ENCODE results near the gene ATP2C2. TPM values are rescaled to one million over a fixed set of nuclear protein-coding genes. Genes with fewer than 3 reads are reported as not detected.

Gene ATP2C2
- total RNA-seq, 2 donors from 2014 or later = 0.10 to 0.19 TPM

DNA sequence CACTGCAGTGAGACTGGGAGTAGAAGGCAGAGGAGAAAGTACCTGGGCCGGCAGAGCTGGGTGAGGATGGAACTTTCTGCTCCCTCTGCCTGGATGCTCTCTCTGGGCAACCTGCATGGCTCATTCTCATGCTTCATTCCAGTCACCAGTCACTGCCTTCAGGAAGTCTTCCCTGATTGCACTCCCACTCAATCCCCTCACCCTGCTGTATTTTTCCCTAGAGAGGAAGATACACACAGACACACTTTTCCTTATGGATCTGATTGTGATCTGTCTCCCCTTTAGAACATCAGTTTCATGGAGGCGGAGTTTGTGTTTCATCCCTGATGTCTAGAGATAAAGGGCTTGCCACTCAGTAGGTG lies 91.2 kb downstream of the ATP2C2 start:
- intact Hi-C loops (cut with DNase I) = no loop called here
- no peak for DNase-seq (ENCODE audit: low spot score)

DNA sequence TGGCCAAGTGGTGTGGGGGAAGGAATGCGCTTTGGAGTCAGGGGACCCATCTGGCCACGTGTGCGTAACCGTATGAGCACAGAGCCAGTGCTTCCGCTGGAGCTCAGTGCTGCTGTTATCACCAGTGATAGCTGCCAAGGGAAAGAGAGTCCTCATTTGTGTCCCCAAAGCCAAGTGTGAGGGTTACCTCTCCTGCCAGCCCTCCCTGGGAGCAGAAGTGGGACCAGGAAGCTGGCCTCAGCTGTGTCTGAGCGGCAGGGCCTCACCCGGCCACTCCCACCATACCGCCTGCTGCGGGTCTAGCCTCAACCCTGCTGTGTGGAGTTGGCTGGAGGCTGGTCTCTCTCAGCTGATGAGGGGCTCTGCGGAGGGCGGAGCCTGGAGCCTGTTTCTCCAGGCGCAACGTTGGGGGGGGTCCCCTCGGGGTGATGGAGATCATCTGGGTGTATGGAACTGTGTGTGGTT lies 91.6 kb downstream of the ATP2C2 start:
- peak; percentile 70 for DNase-seq (ENCODE audit: low spot score)
- intact Hi-C loops (cut with DNase I) = no loop called here

DNA sequence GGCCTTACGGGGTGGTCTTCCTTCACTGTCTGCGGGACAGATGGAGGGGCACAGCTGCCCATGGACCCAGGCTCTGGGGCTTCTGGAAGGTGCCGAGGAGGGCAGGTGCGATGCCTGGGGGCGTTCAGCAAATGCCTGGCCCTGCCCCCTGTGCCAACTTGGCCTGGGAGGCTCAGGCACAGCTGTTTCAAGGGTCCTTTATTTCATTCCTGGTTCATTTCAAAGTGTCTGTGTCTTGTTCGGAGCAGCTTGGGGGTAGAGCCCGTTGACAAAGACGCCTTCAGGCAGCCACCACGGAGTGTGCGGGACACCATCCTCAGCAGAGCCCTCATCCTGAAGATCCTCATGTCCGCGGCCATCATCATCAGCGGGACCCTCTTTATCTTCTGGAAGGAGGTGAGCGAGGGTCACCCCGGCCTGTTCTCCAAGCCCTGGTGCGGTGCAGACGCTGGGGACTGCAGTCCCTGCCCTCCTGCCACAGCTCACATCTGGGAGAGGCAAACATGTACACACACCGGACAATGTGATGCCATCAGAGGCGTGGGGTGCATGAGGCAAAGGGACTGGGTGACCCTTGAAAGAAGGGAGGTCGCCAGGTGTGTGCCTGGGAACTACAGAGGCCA lies 92.2 kb downstream of the ATP2C2 start:
- DNase-seq (ENCODE audit: low spot score) = peak; percentile 51
- intact Hi-C loops (cut with DNase I) = no loop called here

DNA sequence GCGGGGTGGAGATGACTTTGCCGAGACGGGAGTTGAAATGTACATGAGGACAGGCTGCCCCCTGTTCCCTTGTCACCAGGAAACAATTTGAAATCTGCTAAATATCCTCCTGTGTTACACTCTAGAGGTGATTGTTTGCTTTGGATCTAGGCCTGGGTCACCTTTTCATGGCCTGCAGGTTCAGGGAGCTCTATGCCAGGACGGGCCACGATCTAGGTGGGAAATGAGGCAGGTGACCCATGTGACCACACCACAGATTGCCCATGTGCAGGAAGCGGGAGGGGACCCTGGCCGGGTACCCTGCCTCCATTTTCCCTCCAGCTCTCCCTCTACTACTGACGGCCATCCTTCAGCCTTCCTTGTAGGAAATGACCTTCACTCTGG lies 92.7 kb downstream of the ATP2C2 start:
- peak; percentile 63 for DNase-seq (ENCODE audit: low spot score)
- intact Hi-C loops (cut with DNase I) = no loop called here

DNA sequence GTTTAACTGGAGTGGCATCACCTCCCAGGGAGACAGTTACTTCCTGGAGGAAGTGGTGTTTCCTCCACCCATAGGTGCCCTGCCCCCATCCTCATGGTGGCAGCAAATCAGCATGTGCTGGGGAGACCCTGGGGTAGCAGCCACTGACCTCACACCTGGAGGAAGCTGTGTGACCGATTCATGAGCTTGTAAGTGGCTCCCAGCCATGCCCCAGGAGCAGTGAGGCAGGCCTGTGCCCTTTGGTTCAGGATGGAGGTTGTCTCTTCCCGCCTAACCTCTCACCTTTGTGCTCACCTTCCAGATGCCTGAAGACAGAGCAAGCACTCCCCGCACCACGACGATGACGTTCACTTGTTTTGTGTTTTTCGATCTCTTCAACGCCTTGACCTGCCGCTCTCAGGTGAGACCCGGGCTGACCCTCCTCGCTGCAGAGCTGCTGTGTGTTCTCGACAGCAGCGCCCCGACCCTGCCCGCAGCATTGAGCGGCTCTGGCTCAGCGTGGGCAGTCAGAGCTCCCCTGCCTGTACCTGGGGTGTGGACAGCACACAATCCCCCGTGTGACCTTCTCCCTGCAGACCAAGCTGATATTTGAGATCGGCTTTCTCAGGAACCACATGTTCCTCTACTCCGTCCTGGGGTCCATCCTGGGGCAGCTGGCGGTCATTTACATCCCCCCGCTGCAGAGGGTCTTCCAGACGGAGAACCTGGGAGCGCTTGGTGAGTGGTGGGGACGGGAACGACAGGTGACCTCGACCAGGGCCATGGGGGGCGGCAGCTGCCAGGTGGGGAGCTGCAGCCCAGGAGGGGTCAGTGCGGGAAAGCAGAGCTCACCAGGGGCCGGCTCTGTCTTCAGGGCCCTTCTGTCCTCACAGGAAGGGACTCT lies 93.3 kb downstream of the ATP2C2 start:
- DNase-seq (ENCODE audit: low spot score) = peak; percentile 76
- intact Hi-C loops (cut with DNase I) = no loop called here

DNA sequence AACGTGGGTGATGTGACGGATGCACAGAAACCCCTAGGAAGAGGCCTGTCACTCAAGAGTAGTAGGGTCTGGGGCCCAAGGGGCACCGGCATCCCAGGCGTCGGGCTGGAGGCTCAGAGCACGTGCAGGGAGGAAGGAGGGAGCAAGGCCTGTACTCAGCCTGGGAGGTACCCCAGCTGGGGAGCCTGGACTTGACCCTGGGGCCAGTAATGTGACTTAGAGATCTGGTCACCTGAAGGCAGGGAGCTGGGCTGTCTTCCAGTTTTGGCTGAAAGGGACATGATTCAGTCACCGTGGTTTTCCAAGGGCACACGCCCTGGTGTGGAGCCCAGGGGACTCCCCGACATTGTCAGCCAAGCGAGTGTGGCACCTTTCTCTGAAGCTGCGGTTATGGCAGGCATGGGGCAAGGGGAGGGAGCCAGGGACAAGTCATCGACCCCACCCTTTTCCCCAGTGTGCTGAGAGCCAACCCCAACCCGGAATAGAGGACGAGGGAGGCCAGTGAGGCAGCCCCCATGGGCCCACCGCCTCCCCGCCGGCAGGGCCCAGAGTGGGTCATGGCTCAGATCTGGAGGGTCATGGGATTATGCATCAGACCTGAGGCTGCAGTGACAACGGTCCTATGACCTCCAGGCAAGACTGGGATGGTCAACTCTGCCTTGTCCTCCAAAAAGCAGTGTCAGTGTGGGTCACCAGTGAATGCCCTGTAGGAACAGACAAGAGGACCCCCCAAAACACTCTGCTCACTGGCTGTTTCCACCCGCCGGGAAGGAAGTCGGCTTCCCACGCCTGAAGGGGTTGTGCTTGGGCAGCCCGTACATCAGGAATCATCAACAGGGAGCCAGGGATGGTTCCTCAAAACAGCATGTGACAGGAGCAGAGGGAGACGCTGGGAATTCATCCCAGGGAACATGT lies 94.2 kb downstream of the ATP2C2 start:
- DNase-seq (ENCODE audit: low spot score) = peak; percentile 64
- intact Hi-C loops (cut with DNase I) = no loop called here

DNA sequence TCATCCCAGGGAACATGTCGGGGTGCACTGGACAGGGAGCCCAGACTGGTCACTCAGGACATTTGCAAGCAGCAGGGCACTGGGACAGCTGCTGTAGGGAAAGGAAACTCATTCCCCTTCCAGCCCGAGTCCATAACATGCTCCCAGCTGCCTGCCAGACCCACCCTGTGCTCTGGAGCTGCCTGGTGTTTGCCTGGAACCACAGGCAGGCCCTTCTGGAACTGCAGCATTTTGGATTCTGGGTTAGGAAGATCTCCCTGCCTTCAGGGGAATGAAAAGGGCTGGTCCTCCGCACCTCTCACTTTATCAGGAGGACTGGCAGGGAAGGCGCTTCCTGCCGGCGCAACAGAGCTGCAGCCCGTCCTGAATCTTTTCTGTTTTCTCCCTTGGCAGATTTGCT lies 94.9 kb downstream of the ATP2C2 start:
- peak; percentile 74 for DNase-seq (ENCODE audit: low spot score)
- intact Hi-C loops (cut with DNase I) = no loop called here

DNA sequence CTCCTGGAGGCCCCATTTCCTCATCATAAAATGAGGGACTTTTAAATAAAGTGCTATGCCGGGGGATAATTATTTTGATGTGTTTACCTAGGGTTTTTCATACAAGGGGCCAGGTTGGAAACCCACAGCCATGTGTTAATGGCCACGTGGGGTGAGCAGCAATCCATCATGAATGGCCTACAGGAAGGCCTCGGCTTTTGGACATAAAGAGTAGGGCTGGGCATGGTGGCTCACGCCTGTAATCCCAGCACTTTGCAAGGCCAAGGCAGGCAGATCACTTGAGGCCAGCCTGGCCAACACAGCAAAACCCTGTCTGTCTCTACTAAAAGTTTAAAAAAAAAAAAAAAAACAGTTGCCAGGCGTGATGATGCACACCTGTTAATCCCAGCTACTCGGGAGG lies 95.8 kb downstream of the ATP2C2 start:
- no peak for DNase-seq (ENCODE audit: low spot score)
- intact Hi-C loops (cut with DNase I) = no loop called here

DNA sequence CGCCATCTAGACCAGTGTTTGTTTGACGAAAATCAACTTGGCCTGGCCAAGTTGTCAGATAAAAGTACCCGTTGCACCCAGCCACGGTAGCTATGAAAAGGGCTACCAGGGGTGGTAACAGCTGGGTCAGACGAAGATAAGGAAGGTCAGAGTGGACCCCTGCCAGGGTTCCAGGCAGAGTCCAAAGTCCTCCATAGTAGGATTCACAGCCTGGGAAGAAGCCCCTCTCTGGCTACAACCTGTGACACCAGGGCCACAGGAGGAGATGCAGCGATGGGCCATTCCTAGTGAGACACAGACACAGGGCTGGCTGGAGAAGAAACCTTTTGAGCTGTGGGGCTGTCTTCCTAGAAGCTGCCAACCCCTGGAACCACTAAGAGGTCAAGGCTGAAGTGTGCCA lies 96.8 kb downstream of the ATP2C2 start:
- DNase-seq (ENCODE audit: low spot score) = no peak
- intact Hi-C loops (cut with DNase I) = no loop called here

DNA sequence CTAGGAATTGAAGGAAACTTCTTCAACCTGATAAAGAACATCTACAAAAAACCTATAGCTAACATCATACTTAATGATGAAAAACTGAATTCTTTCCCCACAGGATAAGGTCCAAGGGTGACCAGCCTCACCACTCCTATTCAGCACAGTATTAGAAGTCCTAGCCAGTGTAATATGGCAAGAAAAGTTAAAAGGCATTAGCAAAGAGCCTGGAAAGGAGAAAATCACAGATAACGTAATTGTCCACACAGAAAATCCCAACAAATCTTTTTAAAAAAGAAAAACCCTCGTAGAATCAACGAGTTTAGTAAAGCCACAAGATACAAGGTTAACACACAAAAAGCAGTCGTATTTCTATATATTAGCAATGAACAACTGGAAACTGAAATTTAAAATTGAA lies 98.4 kb downstream of the ATP2C2 start:
- intact Hi-C loops (cut with DNase I) = no loop called here
- no peak for DNase-seq (ENCODE audit: low spot score)

DNA sequence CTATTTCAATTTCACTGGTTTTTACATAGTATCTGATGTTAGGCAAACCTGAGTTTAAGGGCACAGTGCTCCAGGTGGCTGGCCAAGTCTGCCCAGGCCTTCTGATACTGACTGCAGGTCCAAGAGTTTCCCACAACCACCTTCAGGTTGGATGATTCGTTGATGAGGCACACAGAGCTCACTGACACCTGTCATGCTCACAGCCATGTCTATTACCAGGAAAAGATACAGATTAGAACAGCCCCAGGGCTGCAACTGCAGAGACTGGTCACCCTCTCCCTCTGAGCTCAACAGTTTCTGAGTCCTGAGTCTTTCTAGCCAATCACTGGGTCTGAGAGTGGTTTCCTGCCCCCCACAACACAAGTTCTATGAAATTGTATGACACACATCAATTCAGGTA lies 98.9 kb downstream of the ATP2C2 start:
- DNase-seq (ENCODE audit: low spot score) = no peak
- intact Hi-C loops (cut with DNase I) = no loop called here

DNA sequence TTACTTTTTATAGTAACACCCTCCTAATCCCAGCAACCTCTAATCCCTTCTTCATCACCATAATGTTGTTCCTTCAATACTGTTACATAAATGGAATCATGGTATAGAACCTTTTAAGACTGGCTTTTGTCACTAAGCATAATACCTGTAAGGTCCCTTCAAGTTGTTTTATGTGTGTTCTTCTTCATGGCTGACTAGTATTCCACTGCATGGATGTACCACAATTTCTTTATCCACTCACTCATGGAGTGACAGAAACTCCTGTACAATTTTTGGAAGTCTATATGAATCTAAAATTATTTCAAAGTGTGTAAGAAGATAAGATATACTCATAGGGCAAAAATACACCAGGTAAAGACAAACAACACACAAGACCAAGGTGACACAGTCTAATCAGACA lies 99.4 kb downstream of the ATP2C2 start:
- intact Hi-C loops (cut with DNase I) = no loop called here

DNA sequence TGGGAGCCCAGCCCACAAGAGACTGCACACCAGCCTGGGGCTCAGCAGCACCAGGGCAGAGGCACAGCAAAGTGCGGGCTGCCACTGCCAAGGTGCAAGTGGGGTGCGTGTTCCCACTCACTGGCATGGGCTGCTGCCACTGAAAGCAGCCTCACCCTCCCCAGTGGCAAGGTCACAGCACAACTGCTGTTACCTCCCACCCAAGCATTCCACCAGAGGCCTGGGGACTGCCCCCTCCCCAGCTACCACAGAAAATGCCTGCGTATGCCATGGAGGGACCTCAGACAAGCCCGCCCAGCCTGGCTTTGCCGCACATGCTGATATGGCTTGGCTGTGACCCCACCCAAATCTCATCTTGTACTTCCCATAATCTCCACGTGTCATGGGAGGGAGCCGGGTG lies 103.0 kb downstream of the ATP2C2 start:
- peak; percentile 61 for DNase-seq (ENCODE audit: low spot score)
- intact Hi-C loops (cut with DNase I) = no loop called here

More for the DNA sequence above, 99.4 kb downstream of the ATP2C2 start:
- DNase-seq (ENCODE audit: low spot score) = no peak

DNA sequence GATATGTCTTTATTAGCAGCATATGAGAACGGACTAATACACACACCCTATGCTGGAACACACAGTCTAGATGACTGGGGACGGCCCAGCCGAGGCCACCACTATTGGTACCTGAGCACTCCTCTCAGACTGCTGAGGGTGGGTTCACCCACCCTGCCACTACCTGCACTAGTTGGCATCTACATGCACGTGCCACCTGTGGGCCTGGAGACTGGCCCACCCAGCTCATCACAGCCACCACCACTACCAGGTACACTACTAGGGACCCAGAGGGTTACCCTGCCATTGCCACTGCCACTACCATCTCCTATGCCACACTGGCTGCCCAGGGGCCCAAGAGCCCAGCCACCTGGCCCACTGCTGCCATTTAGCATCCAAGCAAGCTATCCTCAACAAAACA lies 103.6 kb downstream of the ATP2C2 start:
- peak; percentile 55 for DNase-seq (ENCODE audit: low spot score)

DNA sequence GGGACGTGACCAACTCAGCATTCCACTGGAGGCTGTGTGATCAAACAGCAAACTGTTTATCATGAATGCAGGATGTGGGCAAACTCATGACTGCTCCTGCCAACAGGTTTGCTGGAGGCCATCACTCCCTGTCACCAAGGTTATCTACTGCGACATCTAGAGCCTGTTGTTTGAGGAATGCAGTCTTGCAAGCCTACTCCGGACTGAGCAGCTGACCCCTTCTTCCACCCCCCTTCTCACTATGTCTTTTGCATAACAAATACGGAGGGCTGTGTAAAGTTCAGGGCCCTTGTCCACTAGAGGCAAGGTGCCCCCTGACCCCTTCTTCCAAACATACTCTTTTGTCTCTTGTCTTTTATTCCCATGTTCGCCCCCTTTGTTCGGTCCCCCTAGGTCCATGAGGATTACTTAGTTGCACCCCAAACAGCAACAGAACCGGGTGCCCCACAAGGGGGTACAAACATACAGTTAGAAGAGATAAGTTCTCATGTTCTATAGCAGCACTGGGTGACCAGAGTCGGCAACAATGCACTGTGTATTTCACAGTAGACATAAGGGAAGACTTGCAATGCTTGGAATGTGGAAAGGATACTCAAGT lies 107.4 kb downstream of the ATP2C2 start:
- DNase-seq (ENCODE audit: low spot score) = peak; percentile 23
- intact Hi-C loops (cut with DNase I) = no loop called here

More for the DNA sequence above, 103.6 kb downstream of the ATP2C2 start:
- intact Hi-C loops (cut with DNase I) = no loop called here

DNA sequence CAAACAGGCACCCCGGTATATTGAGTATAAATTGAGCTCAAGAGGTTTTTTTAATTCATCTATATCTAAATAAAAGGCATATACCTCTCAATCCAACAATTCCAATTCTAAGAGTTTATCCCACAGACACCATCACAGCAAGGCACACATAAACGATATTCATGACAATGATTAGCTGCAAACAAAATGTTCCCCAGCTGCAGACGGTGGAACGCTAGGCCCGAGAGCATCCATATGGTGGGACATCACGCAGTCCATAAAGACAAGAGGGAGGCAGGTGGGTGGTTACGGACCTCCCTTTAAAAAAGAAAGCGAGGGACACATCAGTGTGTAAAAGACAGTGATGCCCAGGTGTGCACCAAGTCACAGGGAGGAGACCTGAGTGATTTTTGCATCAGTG lies 108.1 kb downstream of the ATP2C2 start:
- peak; percentile 44 for DNase-seq (ENCODE audit: low spot score)
- intact Hi-C loops (cut with DNase I) = no loop called here

DNA sequence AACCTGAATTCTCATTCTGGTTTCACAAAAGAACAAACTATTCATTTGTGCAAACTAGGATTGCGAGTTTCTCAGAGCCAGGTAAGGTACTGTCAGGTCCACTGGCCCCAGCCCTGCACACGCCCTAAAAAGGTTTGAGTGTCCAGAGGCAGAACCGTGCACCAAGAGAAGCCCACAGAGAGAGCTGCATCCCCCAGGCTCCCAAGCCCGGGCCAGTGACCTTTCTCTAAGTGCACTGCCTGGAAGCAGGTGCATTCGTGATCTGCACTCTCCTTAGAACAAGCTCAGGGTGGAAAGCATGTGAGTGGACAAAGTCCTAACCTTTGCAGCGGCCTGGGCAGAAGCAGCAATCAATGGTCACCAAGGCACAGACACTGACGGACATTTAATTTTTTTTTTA lies 109.3 kb downstream of the ATP2C2 start:
- DNase-seq (ENCODE audit: low spot score) = peak; percentile 45
- intact Hi-C loops (cut with DNase I) = no loop called here

DNA sequence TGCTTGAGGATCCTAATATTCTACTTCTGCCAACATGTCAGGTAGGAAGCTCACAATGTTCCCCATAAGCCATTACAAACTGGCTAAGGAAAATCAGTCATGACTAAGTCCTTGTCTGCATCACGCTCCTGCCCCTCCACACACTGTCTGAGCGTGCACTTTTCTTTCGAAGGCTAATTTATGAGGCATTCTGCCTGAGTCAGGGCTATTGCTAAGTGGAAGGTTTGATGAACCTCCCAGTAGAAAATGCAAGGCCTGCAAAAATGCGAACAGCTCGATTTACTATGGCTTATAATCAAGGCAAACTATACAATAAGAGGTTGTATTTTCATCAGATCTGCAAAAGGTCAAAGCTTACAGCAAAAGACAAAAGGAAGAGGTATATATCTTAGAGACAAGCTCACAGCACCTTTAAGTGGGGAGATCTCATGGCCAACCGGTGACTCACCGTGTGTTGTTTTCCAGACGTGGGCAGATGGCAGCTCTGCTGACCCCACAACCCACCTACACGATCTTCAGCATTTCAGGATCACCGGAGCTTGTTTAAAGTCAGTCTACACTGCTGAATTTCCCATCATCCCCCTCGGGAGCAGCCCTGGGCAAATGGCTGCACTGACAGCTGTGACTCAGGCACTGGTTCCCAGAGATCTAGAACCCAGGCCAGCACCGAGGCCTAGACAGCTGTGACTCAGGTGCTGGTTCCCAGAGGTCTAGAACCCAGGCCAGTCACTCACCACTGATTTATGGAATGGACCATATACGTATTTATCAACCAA lies 110.0 kb downstream of the ATP2C2 start:
- peak; percentile 66 for DNase-seq (ENCODE audit: low spot score)
- intact Hi-C loops (cut with DNase I) = no loop called here

All from posterior vena cava (tissue), 2 donors.